HepG2 (cell line): ENCODE results near the gene NENF. TPM values are rescaled to one million over a fixed set of nuclear protein-coding genes. Genes with fewer than 3 reads are reported as not detected.
A peak's percentile ranks its signal among the peaks of the same experiment; 100 is the strongest.

Source experiments
- ATAC-seq: fragments of 200-7000 bp; cut with Tn5 transposase; 3 replicates; pipeline ENCODE4 v1.9.1; 2020; ENCODE audit warnings: mild to moderate bottlenecking, moderate library complexity
- Bru-seq: library from RNA; stranded (reverse); fragments of 400-500 nt; gene quantifications from one replicate; lab custom pipeline; 2021; lab: Mats Ljungman, UMichigan
- BruChase-seq, 2 experiments: library from RNA; stranded (reverse); fragments of 400-500 nt; gene quantifications; one replicate each; lab custom pipeline; 2021; lab: Mats Ljungman, UMichigan
- BruUV-seq: library from RNA; stranded (reverse); fragments of 400-500 nt; replicated peaks from 2 replicates; lab custom pipeline; 2021; lab: Mats Ljungman, UMichigan
- CTCF ChIA-PET: fragments of 300-600 bp; formaldehyde crosslinking; extraction: SDS; loops from one replicate; lab custom pipeline; 2021; ENCODE audit warnings: low total read pairs, inconsistent platforms, low intra/inter-chr PET ratio; lab: Yijun Ruan, JAX
- POLR2A ChIA-PET: fragments of 350-600 bp; sonication (Branson Sonifier 250); formaldehyde crosslinking; loops from one replicate; lab custom pipeline; 2020; ENCODE audit warnings: antibody characterized with exemption, inconsistent platforms; lab: Yijun Ruan, JAX
- DNase-seq: peaks from one replicate; pipeline ENCODE4 v3.0.0-alpha.2; 2015; ENCODE audit warnings: low spot score
- FAIRE-seq: peaks from 3 replicates; lab custom pipeline; 2011; peaks lifted over from hg19 to GRCh38; lab: Jason Lieb, UNC
- H2AFZ ChIP-seq: one replicate; pipeline ENCODE4 v1.6.1; 2011; ENCODE audit warnings: low read length, inconsistent platforms
- H3K27ac ChIP-seq: fragments of 300-600 bp; 3 replicates; pipeline ENCODE4 v1.8.0; 2011; ENCODE audit warnings: mixed run types, mild to moderate bottlenecking, mixed read lengths, low read length, inconsistent platforms; ENCODE audit not compliant: insufficient read depth; ENCODE audit errors: extremely low read length
- H3K27me3 ChIP-seq, 2 experiments: fragments of 200-600 bp in 1 of 2; 2 replicates in 1 of 2; 3 replicates in 1 of 2; pipeline versions ENCODE4 v1.6.0 to v1.8.0; 2011; ENCODE audit warnings: low read length in 2 of 2, mild to moderate bottlenecking in 2 of 2, moderate library complexity in 2 of 2, inconsistent platforms in 1 of 2; ENCODE audit not compliant: insufficient read depth in 2 of 2, control insufficient read depth in 1 of 2
- H3K36me3 ChIP-seq, 2 experiments: fragments of 200-600 bp in 1 of 2; replicated peaks in 1 of 2; 2 replicates in 1 of 2; 3 replicates in 1 of 2; pipeline versions ENCODE4 v1.5.1 to v1.8.0; 2011; ENCODE audit warnings: low read length in 2 of 2, inconsistent platforms in 1 of 2; ENCODE audit not compliant: insufficient read depth in 2 of 2, control insufficient read depth in 1 of 2
- H3K4me1 ChIP-seq: 2 replicates; pipeline ENCODE4 v1.5.1; 2012; ENCODE audit warnings: low read length, inconsistent platforms; ENCODE audit not compliant: insufficient read depth
- H3K4me2 ChIP-seq: 2 replicates; pipeline ENCODE4 v1.6.0; 2011; ENCODE audit warnings: low read depth, low read length, inconsistent platforms
- H3K4me3 ChIP-seq, 3 experiments: fragments of 200-600 bp in 1 of 3; sonication (generic), shearing (Covaris generic) in 1 of 3; replicated peaks in 1 of 3; 2 replicates each; pipeline ENCODE4 v1.5.1; 2011 to 2016; ENCODE audit warnings: low read length in 3 of 3, inconsistent platforms in 2 of 3, low read depth in 2 of 3, mild to moderate bottlenecking in 2 of 3, control low read depth in 1 of 3, mixed read lengths in 1 of 3; ENCODE audit not compliant: insufficient read depth in 1 of 3
- H3K79me2 ChIP-seq: one replicate; pipeline ENCODE4 v1.6.1; 2011; ENCODE audit warnings: low read length, inconsistent platforms; ENCODE audit not compliant: insufficient read depth
- H3K9ac ChIP-seq: 2 replicates; pipeline ENCODE4 v1.6.0; 2011; ENCODE audit warnings: mild to moderate bottlenecking, low read depth, low read length, inconsistent platforms; ENCODE audit not compliant: insufficient read depth
- H3K9me3 ChIP-seq: 2 replicates; pipeline ENCODE4 v1.5.1; 2012; ENCODE audit warnings: mild to moderate bottlenecking, low read length
- H4K20me1 ChIP-seq: 2 replicates; pipeline ENCODE4 v1.6.0; 2011; ENCODE audit warnings: inconsistent platforms, mild to moderate bottlenecking, low read length, moderate library complexity; ENCODE audit not compliant: insufficient read depth
- ATF6 ChIP-seq: sonication (generic); formaldehyde crosslinking; conservative IDR thresholded peaks from 2 replicates; pipeline ENCODE4 v1.4.0; 2020; ENCODE audit warnings: missing genetic modification reagents
- BRCA1 ChIP-seq: sonication (generic); formaldehyde crosslinking; IDR thresholded peaks from 2 replicates; pipeline ENCODE4 v1.4.0; 2020; ENCODE audit warnings: missing genetic modification reagents
- CBX5 ChIP-seq: sonication (generic); formaldehyde crosslinking; IDR thresholded peaks from 2 replicates; pipeline ENCODE4 v1.4.0; 2020; ENCODE audit warnings: missing genetic modification reagents, borderline replicate concordance
- CCDC6 ChIP-seq: sonication (generic); formaldehyde crosslinking; IDR thresholded peaks from 2 replicates; pipeline ENCODE4 v1.8.1; 2022; ENCODE audit warnings: mild to moderate bottlenecking, missing genetic modification reagents, moderate library complexity
- HNRNPLL ChIP-seq: fragments of 200-400 bp; formaldehyde crosslinking; IDR thresholded peaks from 2 replicates; pipeline ENCODE4 v1.6.1; 2017; ENCODE audit warnings: mild to moderate bottlenecking, low read depth, low read length; ENCODE audit not compliant: poor library complexity, severe bottlenecking
- KLF12 ChIP-seq: sonication (generic); formaldehyde crosslinking; IDR thresholded peaks from 2 replicates; pipeline ENCODE4 v1.4.0; 2020; ENCODE audit warnings: missing genetic modification reagents, borderline replicate concordance
- MAFK ChIP-seq, 2 experiments: IDR thresholded peaks in 1 of 2; conservative IDR thresholded peaks in 1 of 2; 2 replicates each; pipeline ENCODE4 v1.6.1; 2011; ENCODE audit warnings: improper control_type of control experiment in 2 of 2, low read length in 2 of 2
- MYPOP ChIP-seq: sonication (generic); formaldehyde crosslinking; IDR thresholded peaks from 2 replicates; pipeline ENCODE4 v1.8.1; 2023; ENCODE audit warnings: mild to moderate bottlenecking, moderate library complexity, missing genetic modification reagents
- POLR2AphosphoS5 ChIP-seq: IDR thresholded peaks from 2 replicates; pipeline ENCODE4 v1.6.1; 2012; ENCODE audit warnings: low read depth, low read length
- SIN3A ChIP-seq: IDR thresholded peaks from 2 replicates; pipeline ENCODE4 v1.6.1; 2011; ENCODE audit warnings: low read depth, mild to moderate bottlenecking, control low read depth, low read length, borderline replicate concordance
- ZBTB7B ChIP-seq: sonication (generic); formaldehyde crosslinking; IDR thresholded peaks from 2 replicates; pipeline ENCODE4 v1.4.0; 2020; ENCODE audit warnings: missing genetic modification reagents
- ZFY ChIP-seq: sonication (generic); formaldehyde crosslinking; IDR thresholded peaks from 2 replicates; pipeline ENCODE4 v1.4.0; 2020; ENCODE audit warnings: missing genetic modification reagents
- ZNF768 ChIP-seq: sonication (generic); formaldehyde crosslinking; IDR thresholded peaks from 2 replicates; pipeline ENCODE4 v1.4.0; 2020; ENCODE audit warnings: missing genetic modification reagents
- WGBS: methylation state at CpG from one replicate; pipeline ENCODE4 v1.1.6; 2017; ENCODE audit warnings: low lambda C conversion rate; 5-methylcytosine and 5-hydroxymethylcytosine counted together
- in situ Hi-C: cut with HindIII; loops from 2 replicates; pipeline ENCODE4 v1.10.0; 2017; ENCODE audit warnings: low pct_unique_long_range_greater_than_20kb; ENCODE audit not compliant: extremely low pct_ligation_motif_present
- intact Hi-C: fragments of 100-400 bp; cut with micrococcal nuclease; formaldehyde crosslinking; loops from one replicate; pipeline ENCODE4 v1.10.0; 2022; ENCODE audit not compliant: unreplicated experiment
- long read RNA-seq, 2 experiments: library from RNA in 1 of 2; library from polyadenylated mRNA in 1 of 2; stranded (forward) in 1 of 2; unstranded in 1 of 2; transcript quantifications; one replicate each; pipeline ENCODE4 v2.0.0, GENCODE V29; 2019 to 2022
- polyA minus RNA-seq, 3 experiments: library from RNA; depleted of rRNA, polyadenylated mRNA; stranded (reverse); fragments of >200 nt; gene quantifications; 2 replicates each; pipeline ENCODE4 v1.2.3, GENCODE V29; 2011; ENCODE audit warnings: low replicate concordance in 1 of 3
- polyA plus RNA-seq, 8 experiments: library from polyadenylated mRNA; depleted of rRNA in 3 of 8; stranded (reverse) in 7 of 8; unstranded in 1 of 8; fragments of >200 nt; fragmentation: Illumina TruSeq in 4 of 8; extraction: Trizol in 4 of 8; gene quantifications; 2 replicates each; pipeline versions ENCODE4 v1.2.1 to v1.2.3, GENCODE V29; 2011 to 2016; ENCODE audit warnings: low read depth in 4 of 8, missing spikeins in 1 of 8, mixed read lengths in 1 of 8; ENCODE audit not compliant: insufficient read depth in 1 of 8
- total RNA-seq, 5 experiments: library from RNA; depleted of rRNA; stranded (reverse); fragments of >200 nt; fragmentation: Illumina TruSeq; extraction: Trizol; gene quantifications; 2 replicates each; pipeline ENCODE4 v1.2.3, GENCODE V29; 2016; ENCODE audit warnings: low read depth in 1 of 5

Gene NENF
- total RNA-seq (2016; rRNA removed; fragmentation: Illumina TruSeq; extraction: Trizol) (24.7 and 40.4 TPM in 2 replicates), polyA plus RNA-seq (2011; rRNA removed) (28.7 and 31.7 TPM in 2 replicates), polyA minus RNA-seq (2011; rRNA and poly(A)+ RNA removed; ENCODE audit: low replicate concordance) (8.3 and 24.3 TPM in 2 replicates), Bru-seq, nascent RNA (percentile 49 among the genes with signal in this experiment), BruChase-seq, experiment 1, labeled RNA remaining after a 6-hour chase (percentile 51 among the genes with signal in this experiment), BruChase-seq, experiment 2, labeled RNA remaining after a 2-hour chase (percentile 48 among the genes with signal in this experiment)
- total RNA-seq (2016; cell fraction: cytosol; rRNA removed; fragmentation: Illumina TruSeq; extraction: Trizol; ENCODE audit: low read depth), result 135 and 145 TPM in 2 replicates
- 21.2 and 39.7 TPM in 2 replicates for total RNA-seq (2016; cell fraction: insoluble cytoplasmic fraction; rRNA removed; fragmentation: Illumina TruSeq; extraction: Trizol)
- total RNA-seq (2016; cell fraction: membrane; rRNA removed; fragmentation: Illumina TruSeq; extraction: Trizol), result 87.8 and 107 TPM in 2 replicates
- total RNA-seq (2016; cell fraction: nucleus; rRNA removed; fragmentation: Illumina TruSeq; extraction: Trizol), result 20.0 and 22.0 TPM in 2 replicates
- 20.5 and 29.5 TPM in 2 replicates for polyA plus RNA-seq (2011; cell fraction: cytosol; rRNA removed)
- 8.0 and 8.1 TPM in 2 replicates for polyA plus RNA-seq (2011; cell fraction: nucleus; rRNA removed)
- 19.9 and 23.4 TPM in 2 replicates for polyA plus RNA-seq (2012)
- polyA plus RNA-seq (2016; cell fraction: cytosol; fragmentation: Illumina TruSeq; extraction: Trizol; ENCODE audit: low read depth), result 165 and 182 TPM in 2 replicates
- 25.7 and 28.8 TPM in 2 replicates for polyA plus RNA-seq (2016; cell fraction: insoluble cytoplasmic fraction; fragmentation: Illumina TruSeq; extraction: Trizol; ENCODE audit: low read depth)
- polyA plus RNA-seq (2016; cell fraction: membrane; fragmentation: Illumina TruSeq; extraction: Trizol; ENCODE audit: low read depth), result 91.1 and 106 TPM in 2 replicates
- polyA plus RNA-seq (2016; cell fraction: nucleus; fragmentation: Illumina TruSeq; extraction: Trizol; ENCODE audit: insufficient read depth, low read depth), result 29.8 and 38.4 TPM in 2 replicates
- 6.0 and 6.8 TPM in 2 replicates for polyA minus RNA-seq (2011; cell fraction: cytosol; rRNA and poly(A)+ RNA removed)
- 2.5 and 3.5 TPM in 2 replicates for polyA minus RNA-seq (2011; cell fraction: nucleus; rRNA and poly(A)+ RNA removed)
- long read RNA-seq, experiment 1, transcript NENF-204 (3 exons, 845 nt), result minor isoform, 9 of 37 reads
- long read RNA-seq, experiment 1, transcript NENF-201 (4 exons, 949 nt), result major isoform, 28 of 37 reads
- long read RNA-seq, experiment 1, partial matches to known transcripts, result 0 of 37 reads
- long read RNA-seq, experiment 1, other reads (novel, unspliced or antisense), result 0 of 37 reads
- long read RNA-seq, experiment 2, transcript NENF-201 (4 exons, 949 nt), result major isoform, 63 of 89 reads
- long read RNA-seq, experiment 2, transcript NENF-204 (3 exons, 845 nt), result minor isoform, 16 of 89 reads
- long read RNA-seq, experiment 2, partial matches to known transcripts, result 6 of 89 reads
- long read RNA-seq, experiment 2, other reads (novel, unspliced or antisense), result 4 of 89 reads

- Histone ChIP-seq H3K9me3 (no peaks in the 10 kb centered on the region), H3K4me1 (peaks cover 39% of the 10 kb centered on the region), H3K4me2 (peak within 1 kb of the TSS; percentile 95), H3K27ac (no peak within 1 kb of the TSS), H3K27me3 (peaks cover 0 to 7% of the 10 kb centered on the region in 2 experiments; a peak in 1 of 5 replicates), H3K4me3 (peak within 1 kb of the TSS; percentile 76 to 93 (median 86)), H3K79me2 (no peaks in the 10 kb centered on the region), H2AFZ (peak within 1 kb of the TSS; percentile 75), H3K36me3 (no peaks in the 10 kb centered on the region), H4K20me1 (no peaks in the 10 kb centered on the region), H3K9ac (peak within 1 kb of the TSS; percentile 71)
- ChIA-PET CTCF (interaction anchor here (0.9 kb wide), 1 partner anchor 22 kb away, joined by 3 read pairs; no protein-coding TSS in a partner anchor), POLR2A (interaction anchor here (0.7 kb wide), 1 partner anchor 397 kb away, joined by 3 read pairs; the partner anchor contains the start of genes DTL and INTS7)
- 2% methylated on average over 10 of the region's 86 CpGs for WGBS
- no TSS peak for BruUV-seq
- intact Hi-C loops (loop anchor here (1.0 kb wide), 1 partner anchor 398 kb away; the partner anchor contains the start of genes DTL and INTS7), in situ Hi-C loops (no loop called here)
- FAIRE-seq (no peak), ATAC-seq (peak; percentile 99), DNase-seq (peak; percentile 58)
- no peak for TF ChIP-seq BRCA1 (CRISPR knock-in tag)
- TF ChIP-seq ATF6 (CRISPR knock-in tag), result no peak
- TF ChIP-seq MYPOP, result peak; percentile 84
- peak; percentile 56; the same call in 1 of the 2 replicates for TF ChIP-seq SIN3A
- peak; percentile 88 for TF ChIP-seq ZFY (CRISPR knock-in tag)
- TF ChIP-seq KLF12 (CRISPR knock-in tag), result peak; percentile 76; the same call in 1 of the 2 replicates
- TF ChIP-seq CCDC6 (CRISPR knock-in tag), result 0 out of 2 replicates have a peak, but pooled peaks have one; percentile 61
- no peak for TF ChIP-seq MAFK (conservative IDR thresholded peaks at IDR 0.05 in 1 of 2, IDR thresholded peaks at IDR 0.05 in 1 of 2; ENCODE audit: low read length in 2 of 2)
- peak; percentile 74 for TF ChIP-seq HNRNPLL
- TF ChIP-seq ZBTB7B (CRISPR knock-in tag), result peak; percentile 44; the same call in 1 of the 2 replicates
- no peak for TF ChIP-seq ZNF768
- peak; percentile 50 for TF ChIP-seq POLR2AphosphoS5
- no peak for TF ChIP-seq CBX5 (CRISPR knock-in tag)
These were observed at the start of gene NENF for GRCh38 chr1:212432661-212433576. NENF (plus strand) TSS chr1:212432920; CDS start chr1:212432944, 24 bp downstream.
